ENCODE measurements around the gene HPS1. TPM values are rescaled to one million over a fixed set of nuclear protein-coding genes. Genes with fewer than 3 reads are reported as not detected.

Gene HPS1
- polyA plus RNA-seq, 1 of the 3 experiments (the other 2 are of a cell fraction) = 41.4 TPM

GRCh38 chr10:98402478-98402877 is 44.3 kb downstream of the HPS1 start:
- no peak overlapping the region for H3K27ac ChIP-seq (ENCODE audit: low read depth in 2 of 2, low read length in 1 of 2)
- TF ChIP-seq TEAD4 (IDR thresholded peaks at IDR 0.05; ENCODE audit: borderline replicate concordance, insufficient read depth) (no peak), SMC3 (IDR thresholded peaks at IDR 0.05; ENCODE audit: low read depth, low read length) (no peak), YY1 (IDR thresholded peaks at IDR 0.05; ENCODE audit: low read depth) (no peak), PBX3 (IDR thresholded peaks at IDR 0.05) (no peak), ELF1 (IDR thresholded peaks at IDR 0.05) (no peak), CTCF (IDR thresholded peaks at IDR 0.05) (no peak), NFIC (IDR thresholded peaks at IDR 0.05; ENCODE audit: borderline replicate concordance) (no peak), RXRA (IDR thresholded peaks at IDR 0.05; ENCODE audit: borderline replicate concordance, low read depth) (no peak), RAD21 (IDR thresholded peaks at IDR 0.05; ENCODE audit: low read length) (no peak), MEF2A (IDR thresholded peaks at IDR 0.05; ENCODE audit: borderline replicate concordance, low read depth) (no peak), USF2 (IDR thresholded peaks at IDR 0.05; ENCODE audit: borderline replicate concordance, low read depth, low read length) (no peak), GATA2 (CRISPR knock-in tag; IDR thresholded peaks at IDR 0.05) (no peak), FOXJ3 (CRISPR knock-in tag; IDR thresholded peaks at IDR 0.05) (no peak), CHD2 (IDR thresholded peaks at IDR 0.05; ENCODE audit: low read length, partially characterized antibody) (no peak), GABPA (IDR thresholded peaks at IDR 0.05; ENCODE audit: low read depth) (no peak)
- H3F3A ChIP-seq (replicated peaks; ENCODE audit: insufficient read depth) = no peaks in the 10 kb centered on the region
- ChIA-PET POLR2A (interaction anchor here (0.7 kb wide), 1 partner anchor 10 kb away, joined by 3 read pairs; no protein-coding TSS in a partner anchor), CTCF (interaction anchor here (0.8 kb wide), 1 partner anchor 11 kb away, joined by 3 read pairs; no protein-coding TSS in a partner anchor)
- H3K9me2 ChIP-seq = no peaks in the 10 kb centered on the region
- H3K9ac ChIP-seq = no peak overlapping the region
- H3K4me1 ChIP-seq (ENCODE audit: control insufficient read depth in 1 of 2, insufficient read depth in 2 of 2, low read depth in 1 of 2, low read length in 1 of 2) = peaks cover 6 to 14% of the 10 kb centered on the region in 2 experiments; a peak in 3 of 4 replicates
- no peak overlapping the region for H3K4me2 ChIP-seq
- peaks cover 0 to 3% of the 10 kb centered on the region in 2 experiments for H3K36me3 ChIP-seq (replicated peaks in 1 of 2; ENCODE audit: control insufficient read depth in 1 of 2, insufficient read depth in 2 of 2, low read length in 1 of 2)
- no peak overlapping the region for H2AFZ ChIP-seq (ENCODE audit: low read depth)
- DNase-seq = no peak
- no peak overlapping the region for H3K4me3 ChIP-seq (ENCODE audit: low read depth in 2 of 2, low read length in 1 of 2)
- no peaks in the 10 kb centered on the region for H3K79me2 ChIP-seq (ENCODE audit: insufficient read depth)
- no peaks in the 10 kb centered on the region for H3K9me3 ChIP-seq
- H4K20me1 ChIP-seq (ENCODE audit: insufficient read depth) = no peaks in the 10 kb centered on the region
- WGBS (ENCODE audit: low lambda C conversion rate) = 95% methylated on average over 7 of the region's 7 CpGs
- H3K27me3 ChIP-seq (ENCODE audit: insufficient read depth) = no peaks in the 10 kb centered on the region

- Histone ChIP-seq H3F3A (replicated peaks; ENCODE audit: insufficient read depth) (no peaks in the 10 kb centered on the region), H3K4me2 (no peak overlapping the region), H3K9ac (no peak overlapping the region), H2AFZ (ENCODE audit: low read depth) (no peak overlapping the region), H3K9me3 (no peaks in the 10 kb centered on the region), H3K9me2 (no peaks in the 10 kb centered on the region), H3K27me3 (ENCODE audit: insufficient read depth) (no peaks in the 10 kb centered on the region), H3K27ac (ENCODE audit: low read depth in 2 of 2, low read length in 1 of 2) (no peak overlapping the region), H3K4me3 (ENCODE audit: low read depth in 2 of 2, low read length in 1 of 2) (no peak overlapping the region), H3K36me3 (replicated peaks in 1 of 2; ENCODE audit: control insufficient read depth in 1 of 2, insufficient read depth in 2 of 2, low read length in 1 of 2) (peaks cover 0 to 3% of the 10 kb centered on the region in 2 experiments), H3K79me2 (ENCODE audit: insufficient read depth) (no peaks in the 10 kb centered on the region), H3K4me1 (ENCODE audit: control insufficient read depth in 1 of 2, insufficient read depth in 2 of 2, low read depth in 1 of 2, low read length in 1 of 2) (peaks cover 6 to 14% of the 10 kb centered on the region in 2 experiments; a peak in 3 of 4 replicates), H4K20me1 (ENCODE audit: insufficient read depth) (no peaks in the 10 kb centered on the region)
- DNase-seq = no peak
- 73% methylated on average over 2 of the region's 2 CpGs for WGBS (ENCODE audit: low lambda C conversion rate)
- ChIA-PET CTCF (no interaction called here), POLR2A (no interaction called here)
- TF ChIP-seq RCOR1 (IDR thresholded peaks at IDR 0.05; ENCODE audit: low read length) = no peak
- TF ChIP-seq MXI1 (IDR thresholded peaks at IDR 0.05; ENCODE audit: low read depth, low read length) = no peak
- no peak for TF ChIP-seq FOXJ3 (CRISPR knock-in tag; IDR thresholded peaks at IDR 0.05)
- TF ChIP-seq EZH2phosphoT487 (IDR thresholded peaks at IDR 0.05; ENCODE audit: borderline replicate concordance, low read depth) = no peak
- TF ChIP-seq IRF3 (IDR thresholded peaks at IDR 0.05; ENCODE audit: low read depth, low read length) = no peak
- no peak for TF ChIP-seq CHD2 (IDR thresholded peaks at IDR 0.05; ENCODE audit: low read length, partially characterized antibody)
- TF ChIP-seq FOXM1 (IDR thresholded peaks at IDR 0.05; ENCODE audit: low read depth) = no peak
- no peak for TF ChIP-seq FOSL2 (IDR thresholded peaks at IDR 0.05; ENCODE audit: borderline replicate concordance, low read depth)
- no peak for TF ChIP-seq SMC3 (IDR thresholded peaks at IDR 0.05; ENCODE audit: low read depth, low read length)
- no peak for TF ChIP-seq TEAD4 (IDR thresholded peaks at IDR 0.05; ENCODE audit: borderline replicate concordance, insufficient read depth)
- TF ChIP-seq PBX3 (IDR thresholded peaks at IDR 0.05) = no peak
- no peak for TF ChIP-seq JUND (IDR thresholded peaks at IDR 0.05)
- no peak for TF ChIP-seq MEF2A (IDR thresholded peaks at IDR 0.05; ENCODE audit: borderline replicate concordance, low read depth)
Measured at GRCh38 chr10:98400482-98400881, 46.3 kb downstream of the HPS1 start.

All from SK-N-SH (cell line).